IPS-15b (cell line): ENCODE measurements around the gene DRC7.

Experiments
- H3K27me3 ChIP-seq: one replicate; pipeline ENCODE4 v1.6.1; 2013; ENCODE audit warnings: low read length; ENCODE audit not compliant: control insufficient read depth, insufficient read depth
- H3K36me3 ChIP-seq: one replicate; pipeline ENCODE4 v1.6.1; 2013; ENCODE audit warnings: low read length; ENCODE audit not compliant: control insufficient read depth, insufficient read depth
- H3K4me1 ChIP-seq: one replicate; pipeline ENCODE4 v1.6.1; 2013; ENCODE audit warnings: mild to moderate bottlenecking, low read length; ENCODE audit not compliant: control insufficient read depth, insufficient read depth
- H3K4me3 ChIP-seq: one replicate; pipeline ENCODE4 v1.5.1; 2013; ENCODE audit warnings: low read depth, low read length
- H3K9ac ChIP-seq: one replicate; pipeline ENCODE4 v1.6.1; 2013; ENCODE audit warnings: low read depth, mild to moderate bottlenecking, low read length
- H3K9me3 ChIP-seq: one replicate; pipeline ENCODE4 v1.6.1; 2013; ENCODE audit warnings: mild to moderate bottlenecking, low read length; ENCODE audit not compliant: control insufficient read depth, insufficient read depth

The DRC7 gene

DNA sequence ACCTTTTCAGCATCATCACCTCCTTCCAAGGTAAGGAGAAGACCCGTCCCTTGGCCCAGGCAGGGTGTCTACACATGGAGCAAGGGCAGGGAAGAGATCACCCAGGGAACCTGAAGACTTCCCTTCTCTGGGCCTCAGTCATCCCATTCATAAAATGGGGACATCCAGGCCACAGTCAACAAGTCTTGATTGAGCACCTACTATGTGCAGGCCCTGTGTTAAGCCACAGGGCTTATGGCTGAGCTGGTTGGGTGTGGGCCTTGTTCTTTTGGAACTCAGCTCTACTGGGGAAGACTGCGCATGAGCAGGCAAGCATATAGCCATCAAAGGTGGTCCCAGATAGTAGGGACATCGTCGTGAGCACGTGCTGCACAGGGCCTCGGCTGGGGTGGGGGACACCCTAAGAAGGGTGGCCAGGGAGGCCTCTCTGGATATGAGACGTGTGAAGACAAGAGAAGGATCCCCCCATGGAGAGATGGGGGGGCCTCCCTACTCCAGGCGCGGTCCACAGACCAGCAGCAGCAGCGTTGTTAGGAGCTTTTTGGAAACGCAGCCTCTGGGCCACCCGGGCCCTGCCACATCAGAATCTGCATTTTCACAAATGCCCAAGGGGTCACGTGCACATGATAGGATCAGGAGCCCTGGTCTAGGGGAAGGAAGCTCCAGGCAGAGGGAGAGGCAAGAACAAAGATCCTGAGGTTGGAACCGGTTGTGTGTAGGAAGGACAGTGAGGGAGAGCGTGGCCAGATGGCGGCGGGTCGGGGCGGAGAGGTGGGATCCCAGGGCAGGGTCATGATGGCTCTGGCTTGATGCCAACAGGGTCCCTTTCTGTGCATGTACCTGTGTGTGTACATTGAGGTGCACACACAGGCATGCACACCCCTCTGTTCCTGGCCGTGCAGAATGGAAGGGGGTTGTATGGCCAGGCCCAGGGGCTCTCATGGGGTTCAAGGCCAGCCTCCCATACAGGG, 32.4 kb upstream of the DRC7 start:
- Histone ChIP-seq H3K36me3 (no peaks in the 10 kb centered on the region), H3K4me1 (no peaks in the 10 kb centered on the region), H3K27me3 (no peaks in the 10 kb centered on the region), H3K9me3 (no peaks in the 10 kb centered on the region), H3K9ac (no peak overlapping the region), H3K4me3 (no peak overlapping the region)

DNA sequence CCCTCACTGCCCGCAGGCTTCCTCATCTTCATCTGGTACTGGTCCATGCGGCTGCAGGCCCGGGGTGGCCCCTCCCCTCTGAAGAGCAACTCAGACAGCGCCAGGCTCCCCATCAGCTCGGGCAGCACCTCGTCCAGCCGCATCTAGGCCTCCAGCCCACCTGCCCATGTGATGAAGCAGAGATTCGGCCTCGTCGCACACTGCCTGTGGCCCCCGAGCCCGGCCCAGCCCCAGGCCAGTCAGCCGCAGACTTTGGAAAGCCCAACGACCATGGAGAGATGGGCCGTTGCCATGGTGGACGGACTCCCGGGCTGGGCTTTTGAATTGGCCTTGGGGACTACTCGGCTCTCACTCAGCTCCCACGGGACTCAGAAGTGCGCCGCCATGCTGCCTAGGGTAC, 31.2 kb upstream of the DRC7 start:
- Histone ChIP-seq H3K4me1 (no peaks in the 10 kb centered on the region), H3K4me3 (no peak overlapping the region), H3K9ac (no peak overlapping the region)

DNA sequence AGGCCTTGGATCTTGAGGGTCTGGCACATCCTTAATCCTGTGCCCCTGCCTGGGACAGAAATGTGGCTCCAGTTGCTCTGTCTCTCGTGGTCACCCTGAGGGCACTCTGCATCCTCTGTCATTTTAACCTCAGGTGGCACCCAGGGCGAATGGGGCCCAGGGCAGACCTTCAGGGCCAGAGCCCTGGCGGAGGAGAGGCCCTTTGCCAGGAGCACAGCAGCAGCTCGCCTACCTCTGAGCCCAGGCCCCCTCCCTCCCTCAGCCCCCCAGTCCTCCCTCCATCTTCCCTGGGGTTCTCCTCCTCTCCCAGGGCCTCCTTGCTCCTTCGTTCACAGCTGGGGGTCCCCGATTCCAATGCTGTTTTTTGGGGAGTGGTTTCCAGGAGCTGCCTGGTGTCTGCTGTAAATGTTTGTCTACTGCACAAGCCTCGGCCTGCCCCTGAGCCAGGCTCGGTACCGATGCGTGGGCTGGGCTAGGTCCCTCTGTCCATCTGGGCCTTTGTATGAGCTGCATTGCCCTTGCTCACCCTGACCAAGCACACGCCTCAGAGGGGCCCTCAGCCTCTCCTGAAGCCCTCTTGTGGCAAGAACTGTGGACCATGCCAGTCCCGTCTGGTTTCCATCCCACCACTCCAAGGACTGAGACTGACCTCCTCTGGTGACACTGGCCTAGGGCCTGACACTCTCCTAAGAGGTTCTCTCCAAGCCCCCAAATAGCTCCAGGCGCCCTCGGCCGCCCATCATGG, 30.5 kb upstream of the DRC7 start:
- no peaks in the 10 kb centered on the region for H3K4me1 ChIP-seq
- H3K9ac ChIP-seq, result no peak overlapping the region
- H3K4me3 ChIP-seq, result no peak overlapping the region
- H3K36me3 ChIP-seq, result no peaks in the 10 kb centered on the region
- H3K9me3 ChIP-seq, result no peaks in the 10 kb centered on the region
- no peaks in the 10 kb centered on the region for H3K27me3 ChIP-seq

More for the DNA sequence above, 31.2 kb upstream of the DRC7 start:
- Histone ChIP-seq H3K27me3 (no peaks in the 10 kb centered on the region), H3K9me3 (no peaks in the 10 kb centered on the region), H3K36me3 (no peaks in the 10 kb centered on the region)

DNA sequence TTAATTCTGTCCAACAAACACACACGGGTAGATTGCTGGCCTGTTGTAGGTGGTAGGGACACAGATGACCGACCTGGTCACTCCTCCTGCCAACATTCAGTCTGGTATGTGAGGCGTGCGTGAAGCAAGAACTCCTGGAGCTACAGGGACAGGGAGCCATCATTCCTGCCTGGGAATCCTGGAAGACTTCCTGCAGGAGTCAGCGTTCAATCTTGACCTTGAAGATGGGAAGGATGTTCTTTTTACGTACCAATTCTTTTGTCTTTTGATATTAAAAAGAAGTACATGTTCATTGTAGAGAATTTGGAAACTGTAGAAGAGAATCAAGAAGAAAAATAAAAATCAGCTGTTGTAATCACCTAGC, 30.0 kb upstream of the DRC7 start:
- no peak overlapping the region for H3K4me3 ChIP-seq
- H3K9me3 ChIP-seq, result no peaks in the 10 kb centered on the region
- no peaks in the 10 kb centered on the region for H3K4me1 ChIP-seq

DNA sequence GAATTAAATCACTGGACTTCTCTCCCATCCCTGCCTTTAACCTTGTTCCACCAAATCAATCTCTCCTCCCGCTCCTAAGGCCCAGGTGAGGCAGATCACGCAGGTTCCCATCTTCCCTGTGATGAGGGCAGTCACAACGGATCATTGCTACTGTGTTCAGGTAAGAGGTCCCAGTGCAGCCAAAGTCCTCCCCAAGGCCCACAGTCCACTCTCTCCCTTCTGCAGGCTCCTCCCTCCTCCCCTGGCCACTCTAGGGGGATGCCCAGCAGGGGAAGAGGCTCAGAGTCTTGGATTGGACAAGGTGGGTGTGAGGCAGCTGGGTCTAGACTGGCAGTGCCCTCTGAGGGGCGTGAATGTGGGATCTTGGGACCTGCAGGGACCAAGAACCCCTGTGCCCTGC, 29.1 kb upstream of the DRC7 start:
- no peaks in the 10 kb centered on the region for H3K9me3 ChIP-seq
- no peaks in the 10 kb centered on the region for H3K36me3 ChIP-seq

More for the DNA sequence above, 30.0 kb upstream of the DRC7 start:
- H3K9ac ChIP-seq, result no peak overlapping the region
- H3K27me3 ChIP-seq, result no peaks in the 10 kb centered on the region
- no peaks in the 10 kb centered on the region for H3K36me3 ChIP-seq

DNA sequence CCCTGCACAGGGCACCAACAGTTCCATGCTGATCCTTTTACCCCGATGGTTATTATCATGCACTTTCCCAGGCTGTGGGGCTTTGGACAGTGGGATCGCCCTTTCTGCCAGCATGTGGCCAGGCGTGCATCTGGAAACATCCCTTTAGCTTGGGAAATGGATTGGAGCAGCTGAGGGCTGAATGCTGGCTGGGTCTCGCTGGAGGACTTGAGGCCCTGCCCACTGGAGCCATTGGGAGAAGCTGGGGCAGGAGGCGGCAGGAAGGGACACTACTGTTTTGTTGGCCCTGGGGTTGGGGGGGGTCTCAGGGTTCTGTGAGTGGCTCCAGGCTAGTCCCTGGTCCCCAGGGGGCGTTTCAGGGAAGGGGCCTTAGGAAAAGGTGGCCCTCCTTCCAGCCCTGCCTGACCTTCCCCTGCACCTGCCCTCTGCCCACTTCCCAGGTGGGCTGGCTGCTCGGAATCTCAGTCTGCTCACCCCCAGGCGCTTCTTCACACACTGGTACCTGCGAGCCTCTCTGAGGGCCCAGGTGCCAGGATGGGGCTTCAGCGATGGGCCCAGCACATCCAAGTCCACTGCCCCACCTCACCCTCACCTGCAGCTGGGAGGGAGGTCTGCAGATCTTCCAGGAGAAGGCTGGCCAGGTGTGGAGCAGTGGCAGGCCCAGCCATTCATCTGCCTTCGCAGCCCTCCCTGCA, 28.1 kb upstream of the DRC7 start:
- no peak overlapping the region for H3K4me3 ChIP-seq
- H3K9ac ChIP-seq, result no peak overlapping the region
- H3K27me3 ChIP-seq, result no peaks in the 10 kb centered on the region
- H3K9me3 ChIP-seq, result no peaks in the 10 kb centered on the region
- H3K4me1 ChIP-seq, result no peaks in the 10 kb centered on the region
- H3K36me3 ChIP-seq, result no peaks in the 10 kb centered on the region

More for the DNA sequence above, 29.1 kb upstream of the DRC7 start:
- no peak overlapping the region for H3K4me3 ChIP-seq
- no peaks in the 10 kb centered on the region for H3K4me1 ChIP-seq
- H3K27me3 ChIP-seq, result no peaks in the 10 kb centered on the region
- no peak overlapping the region for H3K9ac ChIP-seq

DNA sequence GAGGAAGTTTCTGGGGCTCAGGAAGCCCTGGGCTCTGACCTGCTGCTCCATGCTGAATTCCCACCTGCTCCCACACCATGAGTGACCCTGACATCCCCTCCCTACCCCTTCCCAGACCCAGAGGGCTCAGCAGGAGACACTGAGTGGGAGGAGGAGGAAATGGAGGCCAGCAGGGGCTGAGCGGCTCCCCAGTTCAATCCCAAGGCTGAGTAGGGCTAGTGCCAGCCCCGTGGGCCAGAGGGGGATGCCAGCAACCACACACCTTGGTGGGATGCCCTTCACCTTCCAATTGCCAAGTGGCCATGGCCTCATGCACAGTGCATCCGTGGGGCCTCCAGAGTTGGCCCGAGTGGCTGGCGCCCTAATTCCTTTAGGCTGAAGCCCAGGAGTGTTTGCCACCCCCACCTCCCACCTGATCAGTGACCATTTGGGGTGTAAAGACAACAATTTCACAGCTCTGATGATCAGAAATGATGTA, 27.5 kb upstream of the DRC7 start:
- Histone ChIP-seq H3K4me3 (no peak overlapping the region), H3K9ac (no peak overlapping the region)

DNA sequence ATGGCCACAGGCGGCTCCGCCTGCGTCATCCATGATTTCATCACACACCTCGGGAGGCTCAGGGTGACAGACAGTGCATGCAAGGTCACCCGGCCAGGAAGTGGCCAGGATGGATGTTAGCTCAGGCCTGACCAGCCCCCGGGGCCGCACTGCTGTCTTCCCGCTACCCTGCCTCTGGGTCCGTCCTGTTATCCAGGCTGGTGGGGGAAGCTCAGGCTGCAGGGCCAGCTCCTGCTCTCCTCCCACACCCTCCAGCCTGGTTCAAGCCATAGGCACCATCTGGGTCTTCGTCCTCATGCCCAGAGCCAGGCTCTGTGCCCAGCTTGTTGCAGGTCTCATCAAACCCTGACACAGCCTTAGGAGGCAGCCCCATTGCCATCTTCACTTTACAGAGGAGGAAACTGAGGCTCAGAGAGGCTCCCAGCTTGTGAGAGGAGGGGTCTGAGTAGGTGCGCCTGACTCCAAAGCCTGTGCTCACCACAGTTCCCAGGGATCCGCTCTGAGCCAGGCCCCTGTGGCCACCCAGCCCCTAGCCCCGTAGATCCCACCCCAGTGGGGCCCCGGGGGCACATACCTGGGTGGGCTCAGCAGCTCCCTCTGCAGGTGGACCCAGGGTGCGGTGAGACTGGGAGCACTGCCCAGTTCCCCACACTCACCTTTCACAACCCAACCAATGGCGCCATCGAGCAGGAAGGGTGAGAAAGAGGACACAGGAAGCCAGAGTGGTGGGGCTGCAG, 26.9 kb upstream of the DRC7 start:
- no peaks in the 10 kb centered on the region for H3K27me3 ChIP-seq
- H3K4me3 ChIP-seq, result no peak overlapping the region
- H3K36me3 ChIP-seq, result no peaks in the 10 kb centered on the region
- no peak overlapping the region for H3K9ac ChIP-seq
- no peaks in the 10 kb centered on the region for H3K9me3 ChIP-seq
- no peaks in the 10 kb centered on the region for H3K4me1 ChIP-seq

More for the DNA sequence above, 27.5 kb upstream of the DRC7 start:
- H3K36me3 ChIP-seq, result no peaks in the 10 kb centered on the region
- no peaks in the 10 kb centered on the region for H3K9me3 ChIP-seq
- H3K4me1 ChIP-seq, result no peaks in the 10 kb centered on the region
- H3K27me3 ChIP-seq, result no peaks in the 10 kb centered on the region

DNA sequence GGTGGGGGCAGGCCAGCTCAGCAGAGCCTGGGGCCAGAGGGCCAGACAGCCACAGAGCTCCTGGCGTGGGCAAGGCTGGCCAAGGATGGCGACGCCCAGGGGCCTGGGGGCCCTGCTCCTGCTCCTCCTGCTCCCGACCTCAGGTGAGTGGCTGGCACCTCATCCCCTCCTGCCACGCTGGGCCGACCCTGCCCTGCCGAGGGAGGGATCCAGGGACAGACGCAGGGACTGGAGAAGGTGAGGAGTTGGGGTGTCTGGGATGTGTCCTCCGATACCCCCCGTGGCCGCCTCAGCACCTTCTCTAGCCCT, 26.4 kb upstream of the DRC7 start, which contains the start of gene ADGRG3:
TSS of gene ADGRG3 (plus strand) at position 44 of the 309 bp plus-strand sequence. CDS start at position 86, 42 bp downstream.
- no peaks in the 10 kb centered on the region for H3K27me3 ChIP-seq
- H3K9ac ChIP-seq, result no peak within 1 kb of the TSS
- H3K4me3 ChIP-seq, result no peak within 1 kb of the TSS

DNA sequence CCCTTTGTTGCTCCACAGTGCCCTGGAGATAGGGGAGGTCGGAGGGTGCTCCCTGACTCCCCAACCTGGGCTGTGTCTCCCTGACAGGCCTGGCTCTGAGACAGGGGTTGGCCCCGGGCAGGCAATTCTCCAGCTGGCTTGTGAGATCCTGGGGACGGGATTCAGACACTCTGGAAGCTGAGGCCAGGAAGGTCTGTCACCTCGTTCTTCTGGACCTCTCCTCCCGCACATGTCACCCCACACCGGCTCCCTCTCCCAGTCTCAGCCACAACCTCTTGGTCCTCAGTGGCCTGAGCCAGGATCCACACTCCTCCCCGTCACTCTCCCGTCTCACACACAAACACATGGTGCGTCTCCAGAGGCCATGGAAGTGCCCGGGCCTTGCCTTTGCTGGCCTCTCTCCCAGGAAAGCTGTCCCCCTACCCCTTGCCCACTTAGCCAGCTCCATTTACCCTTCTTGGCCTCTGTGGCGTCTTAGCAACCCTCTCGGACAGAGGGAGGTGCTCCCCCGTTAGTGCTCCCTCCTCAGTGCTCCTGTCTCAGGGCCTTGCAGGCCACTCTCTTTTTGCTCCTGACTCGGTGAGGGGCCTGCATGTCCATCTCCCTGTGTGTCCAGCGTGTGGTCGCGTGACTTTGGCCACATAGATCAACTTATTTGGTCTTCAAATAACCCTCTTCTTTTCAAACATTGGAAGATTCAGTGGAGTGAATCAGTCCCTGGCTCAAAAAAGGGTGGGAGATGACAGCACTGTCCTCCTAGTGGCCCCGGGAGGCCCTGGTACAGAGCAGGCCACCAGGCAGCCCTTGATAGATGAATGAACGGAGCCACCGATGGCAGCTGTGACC, 25.8 kb upstream of the DRC7 start:
- no peaks in the 10 kb centered on the region for H3K4me1 ChIP-seq
- H3K4me3 ChIP-seq, result no peak overlapping the region
- no peaks in the 10 kb centered on the region for H3K9me3 ChIP-seq
- H3K27me3 ChIP-seq, result no peaks in the 10 kb centered on the region
- no peaks in the 10 kb centered on the region for H3K36me3 ChIP-seq
- H3K9ac ChIP-seq, result no peak overlapping the region

More for the DNA sequence above, 26.4 kb upstream of the DRC7 start, which contains the start of gene ADGRG3:
- Histone ChIP-seq H3K9me3 (no peaks in the 10 kb centered on the region), H3K4me1 (no peaks in the 10 kb centered on the region), H3K36me3 (no peaks in the 10 kb centered on the region)
